Thyroid gland (tissue), 4 donors: ENCODE data around the gene PRKCA. TPM values are rescaled to one million over a fixed set of nuclear protein-coding genes. Genes with fewer than 3 reads are reported as not detected.

ENCODE experiments used
- DNase-seq, 2 donors: peaks; one replicate each; pipeline ENCODE4 v3.0.0-alpha.2; 2019
- H3K27ac ChIP-seq, 3 donors: fragments of 200-600 bp; sonication (generic); 1 replicate in 2 of 3; 2 replicates in 1 of 3; pipeline ENCODE4 v1.5.1; 2016 to 2019; ENCODE audit warnings: mild to moderate bottlenecking in 1 of 3, moderate library complexity in 1 of 3
- H3K27me3 ChIP-seq: fragments of 200-600 bp; sonication (generic); one replicate; pipeline ENCODE4 v1.5.1; 2019
- H3K36me3 ChIP-seq, 2 donors: fragments of 200-600 bp; sonication (generic); one replicate each; pipeline ENCODE4 v1.5.1; 2016 to 2019
- H3K4me1 ChIP-seq, 2 donors: fragments of 200-600 bp; sonication (generic); one replicate each; pipeline ENCODE4 v1.5.1; 2017 to 2019
- H3K4me3 ChIP-seq, 3 donors: fragments of 200-600 bp; sonication (generic); replicated peaks in 1 of 3; 1 replicate in 2 of 3; 2 replicates in 1 of 3; pipeline ENCODE4 v1.5.1; 2016; ENCODE audit warnings: mild to moderate bottlenecking in 1 of 3
- H3K9me3 ChIP-seq: fragments of 200-600 bp; sonication (generic); one replicate; pipeline ENCODE4 v1.5.1; 2017
- CTCF ChIP-seq, 6 experiments: fragments of 200-600 bp in 3 of 6; fragments of 450-650 bp in 3 of 6; sonication (generic) in 3 of 6; IDR thresholded peaks; one replicate each; pipeline ENCODE4 v1.5.1; 2016 to 2019; ENCODE audit warnings: antibody characterized with exemption in 6 of 6, mild to moderate bottlenecking in 2 of 6, inconsistent platforms in 1 of 6, moderate library complexity in 1 of 6
- POLR2A ChIP-seq, 2 donors: fragments of 450-650 bp; IDR thresholded peaks; one replicate each; pipeline ENCODE4 v1.6.1; 2017; ENCODE audit warnings: antibody characterized with exemption in 2 of 2, mild to moderate bottlenecking in 2 of 2, moderate library complexity in 1 of 2
- WGBS, 2 donors: methylation state at CpG; one replicate each; pipeline ENCODE4 v1.1.5; 2017; 5-methylcytosine and 5-hydroxymethylcytosine counted together
- intact Hi-C: fragments of 100-400 bp; cut with DNase I; formaldehyde crosslinking; loops from one replicate; pipeline ENCODE4 v1.15.1; 2023
- total RNA-seq, 4 donors: library from RNA; depleted of rRNA; stranded (reverse); fragments of >200 nt; gene quantifications; one replicate each; pipeline ENCODE4 v1.2.3, GENCODE V29; 2016

PRKCA gene
- total RNA-seq, 4 donors from 2014 or later, result 6.7 to 24.2 (median 15.3) TPM

- no peak overlapping the region for H3K27ac ChIP-seq
- H3K27me3 ChIP-seq, result no peaks in the 10 kb centered on the region
- intact Hi-C loops, result no loop called here
- 67 to 79% methylated on average over 7 to 8 of the region's 9 CpGs for WGBS, 2 donors
- H3K4me1 ChIP-seq, result no peaks in the 10 kb centered on the region
- H3K36me3 ChIP-seq, result no peaks in the 10 kb centered on the region
- H3K4me3 ChIP-seq, result no peak overlapping the region
- no peak for TF ChIP-seq POLR2A (IDR thresholded peaks at IDR 0.05)
- TF ChIP-seq CTCF (IDR thresholded peaks at IDR 0.05), result no peak
- no peak for DNase-seq
- H3K9me3 ChIP-seq, result no peaks in the 10 kb centered on the region
Measured at GRCh38 chr17:66654106-66654740, 351.8 kb downstream of the PRKCA start.

GRCh38 chr17:66654764-66655163 is 352.4 kb downstream of the PRKCA start:
- Histone ChIP-seq H3K27me3 (no peaks in the 10 kb centered on the region), H3K4me1 (no peaks in the 10 kb centered on the region), H3K4me3 (no peak overlapping the region), H3K27ac (no peak overlapping the region), H3K36me3 (no peaks in the 10 kb centered on the region), H3K9me3 (no peaks in the 10 kb centered on the region)
- DNase-seq, result no peak
- 92 to 93% methylated on average over 7 of the region's 7 CpGs for WGBS, 2 donors
- intact Hi-C loops, result no loop called here
- TF ChIP-seq POLR2A (IDR thresholded peaks at IDR 0.05), result no peak
- TF ChIP-seq CTCF (IDR thresholded peaks at IDR 0.05), result no peak

- WGBS, 2 donors, result 94 to 95% methylated on average over 2 of the region's 2 CpGs
Measured at GRCh38 chr17:66655461-66655860, 353.0 kb downstream of the PRKCA start.

GRCh38 chr17:66655861-66656260 is 353.4 kb downstream of the PRKCA start:
- TF ChIP-seq CTCF (IDR thresholded peaks at IDR 0.05), result no peak
- no peak for TF ChIP-seq POLR2A (IDR thresholded peaks at IDR 0.05)
- H3K4me3 ChIP-seq, result no peak overlapping the region
- WGBS, 2 donors, result 82 to 94% methylated on average over 4 of the region's 4 CpGs
- H3K4me1 ChIP-seq, result no peaks in the 10 kb centered on the region
- H3K27me3 ChIP-seq, result no peaks in the 10 kb centered on the region
- DNase-seq, result no peak
- intact Hi-C loops, result no loop called here
- H3K9me3 ChIP-seq, result no peaks in the 10 kb centered on the region
- H3K36me3 ChIP-seq, result no peaks in the 10 kb centered on the region
- H3K27ac ChIP-seq, result no peak overlapping the region

More at GRCh38 chr17:66655461-66655860, 353.0 kb downstream of the PRKCA start:
- DNase-seq, result no peak
- Histone ChIP-seq H3K4me3 (no peak overlapping the region), H3K27ac (no peak overlapping the region), H3K4me1 (no peaks in the 10 kb centered on the region), H3K36me3 (no peaks in the 10 kb centered on the region), H3K9me3 (no peaks in the 10 kb centered on the region), H3K27me3 (no peaks in the 10 kb centered on the region)
- TF ChIP-seq POLR2A (IDR thresholded peaks at IDR 0.05) (no peak), CTCF (IDR thresholded peaks at IDR 0.05) (no peak)
- intact Hi-C loops, result no loop called here

- no peak overlapping the region for H3K4me3 ChIP-seq
- peaks cover 0 to 6% of the 10 kb centered on the region in 2 donors for H3K4me1 ChIP-seq
- H3K27ac ChIP-seq, result no peak overlapping the region
- H3K27me3 ChIP-seq, result no peaks in the 10 kb centered on the region
- H3K9me3 ChIP-seq, result no peaks in the 10 kb centered on the region
- WGBS, 2 donors, result 53 to 60% methylated on average over 12 to 13 of the region's 13 CpGs
- TF ChIP-seq POLR2A (IDR thresholded peaks at IDR 0.05) (no peak), CTCF (IDR thresholded peaks at IDR 0.05) (no peak)
- DNase-seq, result peak; percentile 20 to 45
- intact Hi-C loops, result no loop called here
- H3K36me3 ChIP-seq, result no peaks in the 10 kb centered on the region
Measured at GRCh38 chr17:66661411-66662256, 359.2 kb downstream of the PRKCA start.
